Astrocyte (in vitro differentiated cells and primary cell): ENCODE measurements around the gene METTL1.

Experiments
- CTCF ChIP-seq: IDR thresholded peaks from 2 replicates; pipeline ENCODE4 v1.5.1; 2011; ENCODE audit warnings: low read depth, mild to moderate bottlenecking, inconsistent platforms, low read length, moderate library complexity; ENCODE audit not compliant: insufficient read depth
- EZH2 ChIP-seq: IDR thresholded peaks from 2 replicates; pipeline ENCODE4 v1.6.1; 2012; ENCODE audit warnings: mild to moderate bottlenecking, low read length, inconsistent platforms; ENCODE audit not compliant: insufficient read depth

GRCh38 chr12:57727758-57728395 lies 44.0 kb downstream of the METTL1 start:
- TF ChIP-seq CTCF (no peak), EZH2 (no peak)
